NCI-H146 treated with DMSO at 0.1 percent for 48 hours (cell line): Measurements from ENCODE around the gene PRAMEF15.
"Not testable (repeated sequence)": the region's sequence is repeated elsewhere in the genome, so short reads cannot be mapped to it uniquely, and the experiment has no call there.

Experiments used
- DNase-seq: peaks from one replicate; lab custom pipeline; 2025; ENCODE audit not compliant: unreplicated experiment; lab: John Stamatoyannopoulos, UW

PRAMEF15 gene

DNA sequence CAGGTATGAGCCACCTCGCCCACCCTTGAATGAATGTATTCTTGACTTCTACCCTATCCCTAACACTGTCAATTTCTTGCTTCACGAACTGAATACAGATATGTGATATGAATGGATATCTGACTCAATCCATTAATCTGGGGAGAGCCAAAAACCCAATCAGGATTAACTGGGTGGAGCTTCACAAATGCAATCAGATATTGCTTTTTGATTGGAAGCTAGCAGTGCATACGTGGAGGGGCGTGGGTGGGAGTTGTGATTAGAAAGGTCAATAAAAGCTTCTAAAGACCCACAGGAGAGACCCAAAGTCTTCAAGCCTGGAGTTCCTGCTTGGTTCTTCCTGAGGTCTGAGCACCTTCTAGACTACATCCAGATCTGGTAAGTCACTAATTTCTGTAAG is at the start of gene PRAMEF15:
TSS of gene PRAMEF15 (plus strand) at position 301 of the 400 bp plus-strand sequence. CDS start 2,827 bp downstream, outside the sequence.
- not testable (repeated sequence) for DNase-seq

DNA sequence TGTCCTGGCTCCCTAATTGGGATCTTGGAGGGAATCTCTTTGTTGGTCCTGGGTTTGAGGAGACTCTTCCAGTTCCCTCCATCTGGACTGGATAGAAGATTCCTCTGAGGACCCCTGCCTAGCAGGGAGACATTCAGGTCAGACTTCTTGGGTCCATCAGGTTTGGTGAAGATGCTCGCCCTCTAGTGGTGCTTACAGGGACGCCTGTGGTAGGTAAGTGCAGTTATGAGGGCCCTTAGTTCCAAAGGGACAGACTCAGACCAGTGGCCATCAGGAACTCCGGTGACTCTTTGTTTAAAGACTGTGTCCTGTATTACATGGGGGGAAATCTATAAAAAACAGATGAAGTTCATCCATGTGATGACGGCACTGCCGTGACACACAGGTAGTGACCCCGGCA is 38.4 kb upstream of the PRAMEF15 start:
- not testable (repeated sequence) for DNase-seq

DNA sequence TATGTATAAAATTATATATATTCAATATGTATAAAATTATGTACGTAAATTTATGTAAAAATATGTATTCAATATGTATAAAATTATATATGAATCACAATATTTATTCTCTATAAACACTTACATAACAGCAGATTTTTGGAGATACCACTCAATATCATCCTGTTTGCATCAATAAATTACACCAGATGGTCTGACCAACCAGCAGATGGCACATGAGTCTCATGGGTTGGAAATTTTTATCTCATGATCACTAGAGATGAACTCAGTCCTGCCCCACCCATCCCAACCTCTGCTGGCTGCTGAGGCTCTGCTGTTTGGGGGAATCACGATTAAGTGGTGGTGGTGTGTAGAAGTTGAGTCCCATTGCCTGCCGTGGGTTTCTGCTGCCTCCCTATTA is 35.8 kb upstream of the PRAMEF15 start:
- DNase-seq: not testable (repeated sequence)

DNA sequence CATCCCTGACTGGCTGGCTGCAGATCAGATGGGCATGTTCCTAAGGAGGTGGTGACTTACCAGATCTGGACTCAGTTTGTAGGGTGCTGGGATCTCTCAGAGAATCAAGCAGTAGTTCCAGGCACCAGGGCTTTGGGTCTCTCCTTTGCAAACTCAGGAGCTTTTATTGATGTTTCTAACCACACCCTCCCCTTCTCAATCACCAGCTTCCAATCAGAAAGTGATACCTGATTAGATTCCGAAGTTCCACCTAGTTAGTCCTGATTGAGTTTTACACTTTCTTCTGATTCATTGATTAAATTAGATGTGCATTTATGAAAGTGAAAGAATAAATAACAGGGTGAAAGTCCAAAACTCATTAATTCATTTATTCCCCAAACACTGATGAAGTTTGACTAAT is 30.3 kb upstream of the PRAMEF15 start, which contains the start of gene PRAMEF8:
TSS of gene PRAMEF8 (minus strand) at position 101 of the 400 bp plus-strand sequence. CDS start 1,046 bp downstream, outside the sequence.
- DNase-seq: not testable (repeated sequence)

DNA sequence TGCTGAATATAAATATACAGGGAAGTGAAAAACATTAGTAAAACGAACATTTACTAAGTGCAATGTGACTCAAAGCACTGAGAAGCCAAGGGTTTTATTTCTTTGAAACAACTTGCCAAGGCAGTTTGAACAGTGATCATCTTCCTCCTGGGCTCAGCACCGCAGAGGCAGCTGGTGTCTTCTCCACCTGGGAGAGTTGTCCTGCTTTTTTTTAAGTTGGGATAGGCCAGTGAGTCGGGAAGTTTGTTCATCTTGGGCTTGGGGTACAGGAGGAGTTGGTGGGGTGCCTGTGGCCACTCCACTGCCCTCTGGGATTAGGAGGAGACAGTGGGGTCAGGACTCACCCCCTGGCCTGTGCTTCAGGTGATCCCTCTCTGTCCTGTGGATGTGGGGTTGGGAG is 26.4 kb upstream of the PRAMEF15 start:
- DNase-seq: not testable (repeated sequence)

DNA sequence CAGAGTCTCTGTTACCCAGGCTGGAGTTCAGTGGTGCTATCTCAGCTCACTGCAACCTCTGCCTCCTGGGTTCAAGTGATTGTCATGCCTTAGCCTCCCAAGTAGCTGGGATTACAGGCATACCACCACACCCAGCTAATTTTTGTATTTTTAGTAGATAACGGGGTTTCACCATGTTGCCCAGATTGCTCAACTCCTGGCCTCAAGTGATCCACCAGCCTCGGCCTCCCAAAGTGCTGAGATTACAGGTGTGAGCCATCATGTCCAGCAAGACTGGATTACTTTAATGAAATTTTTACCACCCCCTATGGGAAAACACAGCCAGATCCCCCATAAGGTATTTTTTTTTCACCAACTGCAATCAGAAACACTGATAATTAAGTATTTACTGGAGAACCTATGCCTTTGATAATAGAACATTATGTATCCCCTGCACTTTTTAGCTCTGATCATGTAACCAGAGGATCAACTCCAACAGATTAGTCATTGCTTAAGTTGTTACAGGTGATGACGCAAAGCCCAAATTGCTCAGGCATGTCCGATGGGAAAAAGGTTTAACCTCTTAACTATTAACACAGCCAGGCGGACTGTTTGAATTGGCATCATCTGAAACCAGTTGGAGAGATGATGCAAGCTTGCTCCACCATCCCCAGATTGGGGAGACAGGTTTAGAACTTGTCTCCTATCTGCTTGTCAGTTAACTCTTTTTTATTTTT is 18.0 kb upstream of the PRAMEF15 start:
- DNase-seq: not testable (repeated sequence)

DNA sequence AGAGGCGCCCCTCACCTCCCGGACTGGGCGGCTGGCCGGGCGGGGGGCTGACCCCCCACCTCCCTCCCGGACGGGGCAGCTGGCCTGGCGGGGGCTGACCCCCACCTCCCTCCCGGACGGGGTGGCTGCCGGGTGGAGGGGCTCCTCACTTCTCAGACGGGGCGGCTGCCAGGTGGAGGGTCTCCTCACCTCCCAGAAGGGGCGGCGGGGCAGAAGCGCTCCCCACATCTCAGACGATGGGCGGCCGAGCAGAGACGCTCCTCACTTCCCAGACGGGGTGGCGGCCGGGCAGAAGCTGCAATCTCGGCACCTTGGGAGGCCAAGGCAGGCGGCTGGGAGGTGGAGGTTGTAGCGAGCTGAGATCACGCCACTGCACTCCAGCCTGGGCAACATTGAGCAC is 16.7 kb upstream of the PRAMEF15 start:
- not testable (repeated sequence) for DNase-seq

GRCh38 chr1:13302197-13302596 is 13.2 kb upstream of the PRAMEF15 start:
- DNase-seq: not testable (repeated sequence)

DNA sequence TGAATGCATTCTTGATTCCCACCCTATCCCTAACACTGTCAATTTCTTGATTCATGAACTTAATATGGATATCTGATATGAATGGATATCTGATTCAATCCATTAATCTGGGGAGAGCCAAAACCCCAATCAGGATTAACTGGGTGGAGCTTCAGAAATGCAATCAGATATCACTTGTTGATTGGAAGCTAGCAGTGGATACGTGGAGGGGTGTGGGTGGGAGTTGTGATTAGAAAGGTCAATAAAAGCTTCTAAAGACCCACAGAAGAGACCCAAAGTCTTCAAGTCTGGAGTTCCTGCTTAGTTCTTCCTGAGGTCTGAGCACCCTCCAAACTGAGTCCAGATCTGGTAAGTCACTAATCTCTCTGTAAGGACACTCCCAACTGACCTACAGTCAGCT is 12.1 kb upstream of the PRAMEF15 start, which contains the start of gene PRAMEF33:
TSS of gene PRAMEF33 (plus strand) at position 301 of the 400 bp plus-strand sequence. CDS start 2,416 bp downstream, outside the sequence.
- not testable (repeated sequence) for DNase-seq

GRCh38 chr1:13342496-13342895 is 27.1 kb downstream of the PRAMEF15 start:
- not testable (repeated sequence) for DNase-seq

- DNase-seq: not testable (repeated sequence)
These were observed 31.7 kb downstream of the PRAMEF15 start, which contains the start of gene PRAMEF14 for GRCh38 chr1:13347034-13347433. PRAMEF14 (minus strand) TSS chr1:13347134; CDS start chr1:13345314, 1,820 bp downstream.

- DNase-seq: not testable (repeated sequence)
These were observed 38.1 kb downstream of the PRAMEF15 start for GRCh38 chr1:13353476-13353875.

DNA sequence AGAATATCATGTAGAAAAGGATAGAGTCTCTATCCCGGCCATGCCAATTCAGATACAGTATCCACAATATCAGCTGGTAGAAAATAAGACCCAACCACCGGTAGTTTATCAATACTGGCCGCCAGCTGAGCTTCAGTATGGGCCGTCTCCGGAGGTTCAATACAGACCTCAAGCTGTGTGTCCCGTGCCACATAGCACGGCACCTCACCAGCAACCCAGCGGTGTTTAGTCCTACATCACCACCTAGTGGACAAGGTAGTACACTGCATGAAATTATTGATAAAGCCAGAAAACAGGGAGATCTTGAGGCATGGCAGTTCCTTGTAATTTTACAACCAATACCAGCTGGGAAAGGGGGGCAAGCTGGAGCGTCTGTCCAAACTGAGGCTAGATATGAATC is 39.1 kb downstream of the PRAMEF15 start:
- DNase-seq: not testable (repeated sequence)

- not testable (repeated sequence) for DNase-seq
These were observed 41.4 kb downstream of the PRAMEF15 start for GRCh38 chr1:13356774-13357173.

- not testable (repeated sequence) for DNase-seq
These were observed 47.0 kb downstream of the PRAMEF15 start for GRCh38 chr1:13362364-13362763.

DNA sequence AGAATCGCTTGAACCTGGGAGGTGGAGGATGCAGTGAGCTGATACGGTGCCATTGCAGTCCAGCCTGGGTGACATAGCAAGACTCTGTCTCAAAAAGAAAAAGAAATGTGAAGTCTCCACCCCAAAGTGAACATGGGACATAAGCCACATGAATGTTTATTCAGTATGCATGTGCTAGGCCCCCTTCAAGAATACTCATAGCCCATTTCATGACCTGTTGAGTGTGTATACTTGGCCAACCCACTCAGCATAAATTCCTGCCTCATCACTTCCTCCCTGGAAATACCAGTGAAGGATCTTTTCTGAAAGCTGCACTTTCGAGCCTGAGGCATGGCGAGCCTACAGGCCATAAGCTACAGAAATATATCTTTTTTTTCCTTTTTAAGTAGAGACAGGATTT is 49.5 kb downstream of the PRAMEF15 start:
- DNase-seq: not testable (repeated sequence)

DNA sequence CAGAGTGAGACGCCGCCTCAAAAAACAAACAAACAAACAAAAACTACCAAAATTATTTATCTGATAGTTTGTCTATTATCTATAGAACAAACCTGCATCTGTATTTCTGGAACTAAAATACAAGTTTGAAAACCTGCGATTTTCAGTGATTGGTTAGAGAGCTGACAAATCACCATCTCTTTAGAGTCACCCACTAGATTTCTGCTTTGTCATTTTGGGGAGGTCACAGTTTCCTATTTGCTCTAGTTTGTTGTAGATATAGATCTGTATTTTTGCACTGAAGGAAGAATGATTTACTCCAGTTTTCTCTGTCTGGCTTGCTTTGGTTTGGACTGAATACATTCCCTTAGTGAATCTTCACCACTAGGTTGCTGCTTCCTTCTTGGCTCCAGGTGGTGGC is 51.2 kb downstream of the PRAMEF15 start:
- not testable (repeated sequence) for DNase-seq

- not testable (repeated sequence) for DNase-seq
These were observed 53.2 kb downstream of the PRAMEF15 start for GRCh38 chr1:13368544-13368943.
